WI38 (cell line): ENCODE measurements around the gene HARS1.

ENCODE experiments used
- H3K4me3 ChIP-seq: 2 replicates; pipeline ENCODE4 v1.5.1; 2011; ENCODE audit warnings: low read depth, mild to moderate bottlenecking, control low read depth, low read length
- CTCF ChIP-seq: IDR thresholded peaks from 2 replicates; pipeline ENCODE4 v1.5.1; 2012; ENCODE audit warnings: low read depth, mild to moderate bottlenecking, control low read depth, low read length

HARS1 gene

DNA sequence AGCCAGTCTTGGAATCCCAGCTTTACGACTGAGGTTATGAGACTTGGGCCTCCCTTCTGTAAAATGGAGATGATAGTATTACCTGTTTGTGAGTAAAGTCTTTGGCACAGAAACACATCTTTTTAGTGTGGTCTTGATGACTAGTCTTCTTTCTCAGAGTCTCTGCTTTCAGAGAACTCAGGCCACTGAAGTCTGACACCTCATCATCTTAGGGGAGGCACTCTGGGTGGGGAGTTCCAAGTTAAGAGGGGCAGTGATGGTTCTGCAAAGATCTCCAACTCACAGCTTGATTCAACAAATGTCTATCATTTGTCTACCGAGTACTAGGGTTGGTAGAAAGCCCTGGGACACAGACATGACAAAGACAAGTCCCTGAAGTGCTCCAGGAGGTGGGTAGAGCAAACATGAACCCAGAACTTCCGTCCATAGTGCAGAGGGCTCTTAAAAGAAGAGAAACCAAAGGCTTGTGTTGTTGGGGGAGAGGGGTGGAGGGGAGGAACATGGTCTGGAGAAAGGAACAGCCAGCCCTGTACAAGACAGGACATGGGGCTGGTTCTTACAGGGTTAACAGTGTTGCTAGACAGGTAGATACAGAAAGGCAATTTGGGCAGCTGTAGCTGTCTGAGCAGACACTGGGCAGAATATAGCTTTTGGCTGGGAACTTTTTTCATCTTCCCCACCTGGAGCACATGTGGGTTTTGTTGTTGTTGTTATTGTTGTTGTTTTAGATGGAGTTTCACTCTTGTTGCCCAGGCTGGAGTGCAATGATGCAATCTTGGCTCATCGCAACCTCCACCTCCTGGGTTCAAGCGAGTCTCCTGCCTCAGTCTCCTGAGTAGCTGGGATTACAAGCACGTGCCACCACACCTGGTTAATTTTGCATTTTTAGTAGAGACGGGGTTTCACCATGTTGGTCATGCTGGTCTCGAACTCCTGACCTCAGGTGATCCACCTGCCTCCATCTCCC is 55.6 kb downstream of the HARS1 start:
- no peak overlapping the region for H3K4me3 ChIP-seq
- no peak for TF ChIP-seq CTCF

DNA sequence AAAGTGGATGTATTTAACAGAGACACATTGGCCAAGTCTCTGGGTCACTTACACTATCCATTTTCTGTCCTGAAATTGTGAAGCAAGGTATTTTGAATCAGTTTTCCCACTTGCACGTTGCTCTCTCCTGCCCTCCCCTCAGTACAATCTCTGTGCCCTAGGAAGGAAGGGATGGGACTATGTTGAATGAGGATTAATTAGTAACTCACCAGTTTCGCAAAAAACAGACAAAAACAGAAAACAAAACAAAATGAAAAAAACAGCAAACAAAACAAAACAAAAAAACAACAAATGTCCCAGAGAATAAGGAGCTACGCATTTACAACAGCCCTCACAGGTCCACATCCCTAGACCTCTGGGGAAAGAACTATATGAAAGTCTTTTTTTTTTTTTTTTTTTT is 57.1 kb downstream of the HARS1 start:
- no peak for TF ChIP-seq CTCF
- H3K4me3 ChIP-seq = no peak overlapping the region

- no peak overlapping the region for H3K4me3 ChIP-seq
- TF ChIP-seq CTCF = no peak
Observed at GRCh38 chr5:140633501-140633900, 57.7 kb downstream of the HARS1 start.

DNA sequence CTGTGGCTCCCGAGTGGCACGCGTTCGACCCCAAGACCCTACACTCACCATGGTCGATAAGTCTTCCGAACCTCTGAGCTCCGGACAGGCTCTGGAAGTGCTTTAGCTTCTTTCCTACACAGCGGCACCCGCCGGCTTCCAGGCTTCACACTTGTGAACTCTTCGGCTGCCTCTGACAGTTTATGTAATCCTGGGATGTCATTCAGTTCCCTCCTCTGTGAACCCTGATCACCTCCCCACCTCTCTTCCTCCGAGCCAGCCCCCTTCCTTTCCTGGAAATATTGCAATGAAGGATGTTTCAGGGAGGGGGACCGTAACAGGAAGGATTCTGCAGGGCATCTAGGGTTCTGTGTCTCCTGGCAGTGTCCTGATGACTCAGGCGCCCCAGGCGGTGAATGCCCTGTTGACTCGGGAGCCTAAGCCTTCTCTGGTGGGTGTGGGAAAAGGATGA is 58.1 kb downstream of the HARS1 start, which contains the start of gene CD14:
Gene CD14 (minus strand): TSS at position 155 of the 451 bp plus-strand sequence. CDS start 104 bp downstream, at position 51.
- no peak for TF ChIP-seq CTCF
- peak within 1 kb of the TSS; percentile 54 for H3K4me3 ChIP-seq

- H3K4me3 ChIP-seq = peak overlapping the region; percentile 54
- no peak for TF ChIP-seq CTCF
Observed at GRCh38 chr5:140632366-140633020, 58.7 kb downstream of the HARS1 start.

DNA sequence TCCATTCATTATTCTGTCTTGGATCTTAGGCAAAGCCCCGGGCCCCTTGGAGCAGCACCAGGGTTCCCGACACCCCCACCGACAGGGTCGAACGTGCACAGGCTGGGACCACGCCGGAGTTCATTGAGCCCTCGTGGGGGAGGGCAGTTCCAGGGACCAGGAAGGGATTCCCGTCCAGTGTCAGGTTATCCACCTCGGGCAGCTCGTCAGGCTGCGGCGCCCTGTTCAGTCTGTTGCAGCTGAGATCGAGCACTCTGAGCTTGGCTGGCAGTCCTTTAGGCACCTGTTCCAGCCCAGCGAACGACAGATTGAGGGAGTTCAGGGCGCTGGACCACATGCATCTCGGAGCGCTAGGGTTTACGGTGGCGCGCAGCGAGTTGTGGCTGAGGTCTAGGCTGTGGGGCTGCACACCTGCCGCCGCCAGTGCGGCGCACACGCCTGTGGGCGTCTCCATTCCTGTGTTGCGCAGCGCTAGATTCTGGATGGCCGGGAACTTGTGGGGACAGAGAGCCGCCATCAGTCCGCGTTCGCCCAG is 59.3 kb downstream of the HARS1 start:
- H3K4me3 ChIP-seq = peak overlapping the region; percentile 54
- no peak for TF ChIP-seq CTCF
